ENCODE data around the gene DDX51. TPM values are rescaled to one million over a fixed set of nuclear protein-coding genes. Genes with fewer than 3 reads are reported as not detected.

The DDX51 gene
- total RNA-seq: 8.6 TPM
- long read RNA-seq, full-length matches to known transcripts: 29 of 38 reads
- long read RNA-seq, partial matches to known transcripts: 2 of 38 reads
- long read RNA-seq, other reads (novel, unspliced or antisense): 7 of 38 reads

- peak; percentile 93 for ATAC-seq
- intact Hi-C loops (cut with micrococcal nuclease): no loop called here
- peak; percentile 98 for DNase-seq
Measured at GRCh38 chr12:132144115-132144809, at the start of gene DDX51, which contains the start of gene NOC4L. Gene DDX51 (minus strand): TSS chr12:132144319. CDS start chr12:132144296, 23 bp downstream. Gene NOC4L (plus strand): TSS chr12:132144457. CDS start chr12:132144489, 32 bp downstream.

GRCh38 chr12:132191715-132192553 lies 47.8 kb upstream of the DDX51 start:
- no peak for ATAC-seq
- DNase-seq: no peak
- intact Hi-C loops (cut with micrococcal nuclease): no loop called here

GRCh38 chr12:132190834-132191500 lies 46.8 kb upstream of the DDX51 start:
- ATAC-seq (no peak), DNase-seq (no peak)
- intact Hi-C loops (cut with micrococcal nuclease): no loop called here

- ATAC-seq (peak; percentile 35), DNase-seq (no peak)
- intact Hi-C loops (cut with micrococcal nuclease): no loop called here
Measured at GRCh38 chr12:132190012-132190755, 46.1 kb upstream of the DDX51 start.

GRCh38 chr12:132189378-132190011 lies 45.4 kb upstream of the DDX51 start:
- intact Hi-C loops (cut with micrococcal nuclease): no loop called here
- DNase-seq (peak; percentile 96), ATAC-seq (peak; percentile 97)

GRCh38 chr12:132188916-132189325 lies 44.8 kb upstream of the DDX51 start:
- DNase-seq (no peak), ATAC-seq (peak; percentile 1)
- intact Hi-C loops (cut with micrococcal nuclease): no loop called here

- ATAC-seq (no peak), DNase-seq (no peak)
- intact Hi-C loops (cut with micrococcal nuclease): no loop called here
Measured at GRCh38 chr12:132188451-132188901, 44.4 kb upstream of the DDX51 start.

GRCh38 chr12:132187646-132188450 lies 43.7 kb upstream of the DDX51 start:
- intact Hi-C loops (cut with micrococcal nuclease): no loop called here
- ATAC-seq (no peak), DNase-seq (no peak)

- intact Hi-C loops (cut with micrococcal nuclease): no loop called here
- ATAC-seq (no peak), DNase-seq (no peak)
Measured at GRCh38 chr12:132186857-132187620, 42.9 kb upstream of the DDX51 start.

GRCh38 chr12:132186208-132186856 lies 42.2 kb upstream of the DDX51 start:
- ATAC-seq: no peak
- no peak for DNase-seq

GRCh38 chr12:132185705-132186104 lies 41.6 kb upstream of the DDX51 start:
- no peak for DNase-seq
- intact Hi-C loops (cut with micrococcal nuclease): no loop called here
- ATAC-seq: no peak

More at GRCh38 chr12:132186208-132186856, 42.2 kb upstream of the DDX51 start:
- intact Hi-C loops (cut with micrococcal nuclease): no loop called here

GRCh38 chr12:132182711-132183365 lies 38.7 kb upstream of the DDX51 start:
- intact Hi-C loops (cut with micrococcal nuclease): no loop called here
- ATAC-seq: no peak

GRCh38 chr12:132182206-132182710 lies 38.1 kb upstream of the DDX51 start:
- DNase-seq: no peak

More at GRCh38 chr12:132182711-132183365, 38.7 kb upstream of the DDX51 start:
- no peak for DNase-seq

GRCh38 chr12:132181570-132182200 lies 37.6 kb upstream of the DDX51 start:
- ATAC-seq (no peak), DNase-seq (no peak)

More at GRCh38 chr12:132182206-132182710, 38.1 kb upstream of the DDX51 start:
- intact Hi-C loops (cut with micrococcal nuclease): no loop called here
- no peak for ATAC-seq

More at GRCh38 chr12:132181570-132182200, 37.6 kb upstream of the DDX51 start:
- intact Hi-C loops (cut with micrococcal nuclease): no loop called here

Measured in left ventricle myocardium superior (tissue), 1 donor.